LNCaP clone FGC (cell line): Measurements from ENCODE around the gene KCTD17.

Experiments
- DNase-seq: peaks from one replicate; pipeline ENCODE4 v3.0.0-alpha.2; 2011; ENCODE audit warnings: low read depth
- H3K4me3 ChIP-seq: 2 replicates; pipeline ENCODE4 v1.5.1; 2011; ENCODE audit warnings: mild to moderate bottlenecking, low read depth, low read length, control low read depth
- TF ChIP-seq, protein P1 (sequence below): IDR thresholded peaks from 2 replicates; pipeline ENCODE4 v1.5.1; 2012; ENCODE audit warnings: mild to moderate bottlenecking; ENCODE audit not compliant: control insufficient read depth, insufficient read depth; ENCODE audit errors: extremely low read depth

The KCTD17 gene

GRCh38 chr22:37032134-37032534 is 19.4 kb upstream of the KCTD17 start:
- TF ChIP-seq, protein P1, sequence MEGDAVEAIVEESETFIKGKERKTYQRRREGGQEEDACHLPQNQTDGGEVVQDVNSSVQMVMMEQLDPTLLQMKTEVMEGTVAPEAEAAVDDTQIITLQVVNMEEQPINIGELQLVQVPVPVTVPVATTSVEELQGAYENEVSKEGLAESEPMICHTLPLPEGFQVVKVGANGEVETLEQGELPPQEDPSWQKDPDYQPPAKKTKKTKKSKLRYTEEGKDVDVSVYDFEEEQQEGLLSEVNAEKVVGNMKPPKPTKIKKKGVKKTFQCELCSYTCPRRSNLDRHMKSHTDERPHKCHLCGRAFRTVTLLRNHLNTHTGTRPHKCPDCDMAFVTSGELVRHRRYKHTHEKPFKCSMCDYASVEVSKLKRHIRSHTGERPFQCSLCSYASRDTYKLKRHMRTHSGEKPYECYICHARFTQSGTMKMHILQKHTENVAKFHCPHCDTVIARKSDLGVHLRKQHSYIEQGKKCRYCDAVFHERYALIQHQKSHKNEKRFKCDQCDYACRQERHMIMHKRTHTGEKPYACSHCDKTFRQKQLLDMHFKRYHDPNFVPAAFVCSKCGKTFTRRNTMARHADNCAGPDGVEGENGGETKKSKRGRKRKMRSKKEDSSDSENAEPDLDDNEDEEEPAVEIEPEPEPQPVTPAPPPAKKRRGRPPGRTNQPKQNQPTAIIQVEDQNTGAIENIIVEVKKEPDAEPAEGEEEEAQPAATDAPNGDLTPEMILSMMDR, result no peak
- H3K4me3 ChIP-seq, result no peak overlapping the region
- no peak for DNase-seq

GRCh38 chr22:37032535-37033460 is 18.7 kb upstream of the KCTD17 start:
- H3K4me3 ChIP-seq, result no peak overlapping the region
- TF ChIP-seq, protein P1, result no peak
- DNase-seq, result no peak

GRCh38 chr22:37033605-37034430 is 17.7 kb upstream of the KCTD17 start:
- no peak for DNase-seq
- TF ChIP-seq, protein P1, result no peak
- H3K4me3 ChIP-seq, result no peak overlapping the region

DNA sequence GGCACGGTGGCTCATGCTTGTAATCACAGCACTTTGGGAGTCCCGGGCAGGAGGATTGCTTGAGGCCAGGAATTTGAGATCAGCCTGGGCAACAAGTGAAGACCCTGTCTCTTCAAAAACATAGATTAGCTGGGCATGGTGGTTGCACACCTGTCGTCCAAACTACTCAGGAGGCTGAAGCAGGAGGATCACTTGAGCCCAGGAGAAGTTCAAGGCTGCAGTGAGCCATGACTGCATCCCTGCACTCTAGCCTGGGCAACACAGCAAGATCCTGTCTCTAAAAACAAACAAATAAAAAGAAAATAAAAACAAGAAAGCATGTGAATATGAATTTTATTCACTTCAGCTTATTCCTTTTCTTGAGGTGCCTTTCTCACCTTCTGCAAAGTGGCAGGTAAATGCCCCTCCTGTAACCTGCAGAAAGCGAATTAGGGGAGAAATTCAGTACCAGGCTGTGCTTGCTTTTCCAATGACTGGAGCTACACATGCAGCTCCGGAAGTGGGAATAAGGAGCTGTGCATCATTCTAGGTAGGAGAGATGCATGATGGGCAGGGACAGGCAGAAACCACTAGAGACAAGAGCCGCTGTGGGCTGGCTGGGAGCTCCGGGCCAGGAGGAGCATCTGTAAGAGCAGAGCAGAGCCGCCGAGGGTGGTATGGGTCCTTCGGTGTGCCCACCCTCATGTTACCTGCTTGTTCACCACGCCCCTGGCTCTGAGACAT is 14.7 kb upstream of the KCTD17 start:
- H3K4me3 ChIP-seq, result no peak overlapping the region
- DNase-seq, result no peak
- TF ChIP-seq, protein P1, result no peak

- no peak for DNase-seq
Observed at GRCh38 chr22:37037669-37038068, 13.9 kb upstream of the KCTD17 start.

DNA sequence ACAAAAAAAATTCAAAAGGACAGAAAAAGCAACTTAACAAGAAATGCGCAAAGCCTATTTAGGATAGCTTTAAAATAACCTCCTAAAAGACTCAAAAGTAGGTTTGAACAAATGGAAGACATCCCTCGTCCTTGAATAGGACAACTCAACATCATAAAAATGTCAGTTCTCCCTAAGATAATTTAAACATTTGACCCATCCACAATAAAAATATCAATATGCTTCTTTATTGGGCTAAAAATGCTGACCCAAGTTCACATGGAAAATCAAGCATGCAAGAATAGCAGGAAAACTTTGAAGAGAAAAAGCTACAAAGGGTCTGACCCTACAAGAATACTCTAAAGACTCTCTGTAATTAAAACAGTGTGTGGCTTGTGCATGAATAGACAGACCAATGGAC is 12.1 kb upstream of the KCTD17 start:
- TF ChIP-seq, protein P1, result no peak
- H3K4me3 ChIP-seq, result no peak overlapping the region
- DNase-seq, result no peak

More at GRCh38 chr22:37037669-37038068, 13.9 kb upstream of the KCTD17 start:
- H3K4me3 ChIP-seq, result no peak overlapping the region
- TF ChIP-seq, protein P1, result no peak
